HTR-8/SVneo (cell line): ENCODE measurements around the gene FLVCR2.
A peak's percentile ranks its signal among the peaks of the same experiment; 100 is the strongest.

ENCODE experiments used
- DNase-seq: peaks from one replicate; pipeline ENCODE4 v3.0.0; 2011; ENCODE audit warnings: low spot score, mixed read lengths; ENCODE audit not compliant: insufficient read length
- FAIRE-seq: peaks from 2 replicates; lab custom pipeline; 2011; peaks lifted over from hg19 to GRCh38; lab: Jason Lieb, UNC

The FLVCR2 gene

GRCh38 chr14:75553761-75554364, 24.6 kb upstream of the FLVCR2 start:
- no peak for FAIRE-seq
- DNase-seq = no peak

GRCh38 chr14:75554482-75554881, 23.9 kb upstream of the FLVCR2 start:
- peak; percentile 81 for FAIRE-seq
- DNase-seq = no peak

DNA sequence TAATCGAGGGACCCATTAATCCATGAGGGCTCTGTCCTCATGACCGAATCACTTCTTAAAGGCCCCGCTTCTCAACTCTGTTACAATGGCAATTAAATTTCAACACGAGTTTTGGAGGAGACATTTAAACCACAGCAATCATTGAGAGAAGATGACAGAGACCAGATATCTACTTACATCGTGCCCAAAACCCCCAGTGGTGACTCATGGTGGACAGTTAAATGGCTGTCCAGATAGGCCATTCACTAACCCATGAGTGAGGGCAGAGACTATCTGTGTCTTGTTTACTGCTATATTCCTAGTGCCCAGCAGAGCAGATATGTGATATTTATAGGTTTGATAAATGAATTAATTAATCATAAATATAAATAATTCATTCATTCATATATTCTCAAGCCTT, 20.0 kb upstream of the FLVCR2 start:
- no peak for DNase-seq
- FAIRE-seq = no peak

DNA sequence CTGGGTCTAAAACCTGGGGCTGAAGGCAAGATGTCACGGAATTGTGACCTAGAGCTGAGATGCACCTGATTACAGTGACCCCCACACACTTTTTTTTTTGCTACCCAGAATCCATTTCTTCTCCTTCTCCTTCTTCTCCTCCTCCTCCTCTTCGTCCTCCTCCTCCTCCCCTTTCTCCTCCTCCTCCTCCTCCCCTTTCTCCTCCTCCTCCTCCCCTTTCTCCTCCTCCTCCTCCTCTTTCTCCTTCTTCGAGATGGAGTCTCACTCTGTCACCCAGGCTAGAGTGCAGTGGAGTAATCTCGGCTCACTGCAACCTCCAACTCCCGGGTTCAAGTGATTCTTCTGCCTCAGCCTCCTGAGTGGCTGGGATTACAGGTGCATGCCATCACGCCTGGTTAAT, 19.4 kb upstream of the FLVCR2 start:
- FAIRE-seq (no peak), DNase-seq (no peak)

GRCh38 chr14:75559451-75560222, 18.8 kb upstream of the FLVCR2 start:
- DNase-seq (no peak), FAIRE-seq (no peak)

DNA sequence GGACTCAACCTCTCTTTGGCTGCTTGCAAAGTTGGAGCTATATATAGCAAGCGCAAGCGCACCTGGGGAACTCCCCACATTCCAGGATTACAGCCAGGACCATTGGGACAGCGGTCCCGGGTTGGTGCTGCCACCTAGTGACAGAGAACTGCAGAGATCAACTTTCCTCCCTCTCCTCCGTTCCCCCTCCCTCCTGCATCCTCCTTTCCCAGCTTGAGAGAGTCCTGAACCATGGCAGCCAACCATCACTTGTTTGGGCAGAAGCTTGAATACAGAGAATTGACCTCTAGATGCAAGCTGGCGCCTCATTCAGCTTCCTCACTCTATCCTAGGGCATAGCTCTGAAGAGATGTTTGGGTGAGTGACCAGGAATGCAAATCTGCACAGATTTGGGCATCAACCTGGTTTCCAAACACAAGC, 17.4 kb upstream of the FLVCR2 start:
- DNase-seq (peak; percentile 96), FAIRE-seq (peak; percentile 72)

DNA sequence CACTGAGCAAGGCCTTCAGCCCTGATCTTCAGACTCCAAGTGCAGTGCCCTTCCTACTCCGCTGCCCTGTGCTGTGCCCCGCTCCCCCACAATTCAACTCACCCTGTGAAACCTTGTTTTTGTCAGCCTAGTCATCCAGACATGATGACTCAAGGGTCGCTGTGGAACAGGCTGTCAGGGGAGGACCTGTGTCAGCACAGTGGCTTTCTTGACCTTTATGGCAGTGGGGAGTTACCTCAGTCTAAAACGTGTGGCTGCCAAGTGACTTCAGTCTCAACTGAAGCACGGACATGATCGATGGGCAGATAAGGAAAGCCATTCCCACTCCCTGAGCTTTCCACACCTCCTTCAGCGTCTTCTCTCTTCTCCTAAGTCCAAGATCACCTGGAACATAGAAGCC, 16.3 kb upstream of the FLVCR2 start:
- DNase-seq (no peak), FAIRE-seq (no peak)

DNA sequence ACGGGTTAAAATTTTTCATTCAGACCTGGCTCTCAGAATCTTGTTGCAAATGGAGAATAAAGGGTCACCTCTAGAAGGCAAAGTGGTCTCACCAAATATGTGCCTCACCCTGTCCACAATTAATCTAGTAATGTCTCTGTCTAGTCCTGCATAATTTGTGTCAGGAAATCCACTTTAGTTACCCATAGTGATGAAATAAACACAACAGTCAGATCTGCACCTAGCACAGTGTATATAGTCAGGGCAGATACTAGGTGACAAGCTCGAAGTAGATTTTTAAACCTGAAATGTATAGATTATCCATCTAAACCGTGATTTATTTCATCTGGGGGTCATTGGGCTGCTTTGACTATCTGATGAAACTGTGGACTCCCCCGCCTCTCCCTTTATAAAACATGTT, 15.9 kb upstream of the FLVCR2 start:
- FAIRE-seq = no peak
- no peak for DNase-seq

GRCh38 chr14:75563931-75564330, 14.5 kb upstream of the FLVCR2 start:
- FAIRE-seq (no peak), DNase-seq (no peak)

- DNase-seq (no peak), FAIRE-seq (no peak)
These were observed 13.4 kb upstream of the FLVCR2 start for GRCh38 chr14:75565056-75565455.

GRCh38 chr14:75566321-75566720, 12.1 kb upstream of the FLVCR2 start:
- FAIRE-seq = peak; percentile 36
- DNase-seq = no peak

DNA sequence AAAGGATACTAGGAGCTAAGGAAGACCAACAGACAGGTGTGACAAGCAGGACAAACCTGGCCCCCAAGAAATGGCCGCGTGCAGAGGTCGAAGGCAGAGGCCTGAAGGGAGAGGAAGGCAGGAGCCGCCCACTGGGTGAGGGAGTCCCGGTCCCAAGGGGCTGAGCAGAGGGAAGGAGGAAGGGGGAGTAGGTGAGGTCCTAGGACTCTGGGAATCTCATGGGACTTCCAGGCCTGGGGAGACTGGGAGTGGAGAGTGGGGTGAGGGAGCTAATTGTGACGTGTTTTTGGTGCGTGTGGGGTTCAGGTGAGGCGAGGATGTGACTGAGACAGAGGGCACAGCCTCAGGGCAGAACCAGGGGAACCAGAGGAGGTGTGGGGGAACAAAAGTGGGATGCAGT, 11.7 kb upstream of the FLVCR2 start:
- FAIRE-seq (peak; percentile 49), DNase-seq (no peak)

DNA sequence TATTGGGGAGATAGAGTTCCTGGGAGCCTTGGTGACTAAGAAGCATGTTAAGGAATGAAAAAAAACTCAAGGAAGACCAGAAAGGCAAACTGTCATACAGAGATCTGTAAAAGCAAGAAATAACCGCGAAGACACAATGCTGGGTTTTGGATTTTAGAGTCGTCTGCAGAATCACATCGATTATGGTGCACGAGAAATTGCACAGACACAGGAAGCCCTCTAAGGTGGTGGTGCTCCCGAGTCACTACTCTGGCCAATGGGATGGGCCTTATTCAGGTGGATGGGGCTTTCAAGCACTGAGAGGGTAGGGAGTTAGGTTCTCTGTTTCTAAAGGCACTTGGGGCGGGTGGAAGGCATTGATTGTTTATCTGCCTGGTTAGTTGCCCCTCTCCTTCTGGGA, 10.3 kb upstream of the FLVCR2 start:
- DNase-seq = no peak
- FAIRE-seq = peak; percentile 16

GRCh38 chr14:75568791-75569190, 9.6 kb upstream of the FLVCR2 start:
- FAIRE-seq (no peak), DNase-seq (no peak)

DNA sequence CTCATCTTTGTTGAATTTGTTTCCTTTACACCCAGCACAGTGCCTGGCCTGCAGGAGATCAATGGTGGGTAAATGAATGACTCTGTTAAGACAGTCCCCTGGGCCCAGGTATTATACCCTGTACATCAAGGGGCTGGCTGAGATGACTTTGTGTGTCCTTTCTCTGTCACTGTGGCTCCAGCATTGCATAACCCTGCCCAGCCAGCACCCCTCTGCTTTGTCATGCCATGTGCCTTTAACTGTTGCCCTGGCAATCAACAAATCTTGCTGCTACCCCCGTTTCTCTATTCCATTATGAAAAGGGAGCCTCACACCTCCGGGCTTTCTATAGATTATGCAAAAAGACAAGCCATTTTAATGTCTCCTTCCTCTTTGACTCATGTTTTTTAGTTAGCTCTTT, 7.6 kb upstream of the FLVCR2 start:
- FAIRE-seq (peak; percentile 80), DNase-seq (no peak)

- FAIRE-seq = peak; percentile 13
These were observed 6.3 kb upstream of the FLVCR2 start for GRCh38 chr14:75572104-75572503.

GRCh38 chr14:75577090-75577489, 1.3 kb upstream of the FLVCR2 start:
- FAIRE-seq (no peak), DNase-seq (no peak)

More at GRCh38 chr14:75572104-75572503, 6.3 kb upstream of the FLVCR2 start:
- DNase-seq = no peak

DNA sequence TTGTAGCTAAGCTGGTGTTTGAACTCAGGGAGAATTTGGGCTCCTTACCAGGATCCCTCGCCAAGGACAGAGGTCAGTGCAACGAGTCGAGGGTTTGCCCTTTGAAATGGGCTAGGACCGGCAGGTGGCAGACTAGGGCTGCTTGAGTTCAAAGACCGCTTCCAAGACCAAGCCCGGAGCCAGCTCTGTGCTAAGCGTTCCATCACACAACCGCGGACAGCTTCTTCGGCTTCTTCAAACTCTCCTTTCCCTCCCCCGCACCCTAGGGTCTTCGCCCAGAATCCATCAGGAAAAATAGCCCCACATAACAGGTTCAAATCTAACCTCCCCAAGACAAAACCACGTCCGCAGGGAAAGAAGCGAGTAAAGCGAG, 705 bp upstream of the FLVCR2 start:
- peak; percentile 98 for DNase-seq
- peak; percentile 95 for FAIRE-seq

DNA sequence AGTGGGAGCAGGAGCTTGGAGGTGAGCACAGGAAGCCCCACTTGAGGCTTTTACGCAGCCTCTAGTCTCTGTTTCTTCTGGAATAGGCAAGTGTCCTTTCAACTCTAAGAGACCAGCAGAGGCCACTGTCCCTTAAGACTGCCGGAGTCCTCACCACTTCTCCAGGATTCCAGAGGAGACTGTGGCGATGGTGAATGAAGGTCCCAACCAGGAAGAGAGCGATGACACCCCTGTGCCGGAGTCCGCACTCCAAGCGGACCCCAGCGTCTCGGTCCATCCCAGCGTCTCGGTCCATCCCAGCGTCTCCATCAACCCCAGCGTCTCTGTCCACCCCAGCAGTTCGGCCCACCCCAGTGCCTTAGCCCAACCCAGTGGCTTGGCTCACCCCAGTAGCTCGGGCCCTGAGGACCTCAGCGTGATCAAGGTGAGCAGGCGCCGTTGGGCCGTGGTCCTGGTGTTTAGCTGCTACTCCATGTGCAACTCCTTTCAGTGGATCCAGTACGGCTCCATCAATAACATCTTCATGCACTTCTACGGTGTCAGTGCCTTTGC, 442 bp downstream of the FLVCR2 start:
- FAIRE-seq = no peak
- peak; percentile 80 for DNase-seq

DNA sequence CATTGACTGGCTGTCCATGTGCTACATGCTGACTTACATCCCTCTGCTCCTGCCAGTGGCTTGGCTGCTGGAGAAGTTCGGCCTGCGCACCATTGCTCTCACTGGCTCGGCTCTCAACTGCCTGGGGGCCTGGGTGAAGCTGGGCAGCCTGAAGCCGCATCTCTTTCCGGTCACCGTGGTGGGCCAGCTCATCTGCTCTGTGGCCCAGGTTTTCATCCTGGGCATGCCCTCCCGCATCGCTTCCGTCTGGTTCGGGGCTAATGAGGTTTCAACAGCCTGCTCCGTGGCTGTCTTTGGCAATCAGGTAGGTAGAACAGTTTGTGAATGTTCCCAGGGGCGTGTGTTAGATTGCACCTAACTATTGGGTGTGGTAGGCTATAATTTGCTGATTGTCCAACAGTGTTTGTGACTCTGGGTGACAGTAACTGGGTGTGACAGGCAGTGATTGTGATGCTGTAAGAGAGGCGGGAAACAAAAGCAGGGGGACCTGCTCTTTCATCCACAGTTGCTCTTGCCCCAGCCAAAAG, 981 bp downstream of the FLVCR2 start:
- DNase-seq = no peak
- FAIRE-seq = peak; percentile 71

GRCh38 chr14:75579882-75580281, 1.5 kb downstream of the FLVCR2 start:
- DNase-seq (no peak), FAIRE-seq (peak; percentile 54)
